HEK293T (cell line): ENCODE data around the gene HIVEP2.

Experiments
- CTCF ChIA-PET: fragments of 350-600 bp; formaldehyde crosslinking; extraction: SDS; loops from one replicate; lab custom pipeline; 2021; ENCODE audit warnings: antibody characterized with exemption, inconsistent platforms; lab: Yijun Ruan, JAX
- POLR2A ChIA-PET: fragments of 350-600 bp; formaldehyde crosslinking; extraction: SDS; loops from one replicate; lab custom pipeline; 2020; ENCODE audit warnings: antibody characterized with exemption, inconsistent platforms; lab: Yijun Ruan, JAX
- DNase-seq: peaks from one replicate; pipeline ENCODE4 v3.0.0; 2012; ENCODE audit warnings: mixed read lengths; ENCODE audit errors: extremely low spot score
- ARNT ChIP-seq: fragments of 450-650 bp; IDR thresholded peaks from 2 replicates; pipeline ENCODE4 v1.6.1; 2017; ENCODE audit warnings: mild to moderate bottlenecking
- BHLHE40 ChIP-seq: fragments of 450-650 bp; IDR thresholded peaks from 2 replicates; pipeline ENCODE4 v1.6.1; 2016; ENCODE audit warnings: mild to moderate bottlenecking, moderate library complexity, borderline replicate concordance
- CTBP1 ChIP-seq: fragments of 450-650 bp; IDR thresholded peaks from 2 replicates; pipeline ENCODE4 v1.6.1; 2016; ENCODE audit warnings: borderline replicate concordance
- ELF4 ChIP-seq: fragments of 450-650 bp; IDR thresholded peaks from 2 replicates; pipeline ENCODE4 v1.6.1; 2017; ENCODE audit warnings: antibody characterized with exemption
- FOXA1 ChIP-seq: fragments of 450-650 bp; IDR thresholded peaks from 2 replicates; pipeline ENCODE4 v1.6.1; 2016; ENCODE audit warnings: mild to moderate bottlenecking
- FOXK2 ChIP-seq: fragments of 450-650 bp; IDR thresholded peaks from 2 replicates; pipeline ENCODE4 v1.6.1; 2016; ENCODE audit warnings: mild to moderate bottlenecking
- FOXM1 ChIP-seq: fragments of 450-650 bp; IDR thresholded peaks from 2 replicates; pipeline ENCODE4 v1.6.1; 2017; ENCODE audit warnings: mild to moderate bottlenecking, borderline replicate concordance
- HDGF ChIP-seq: fragments of 450-650 bp; IDR thresholded peaks from 2 replicates; pipeline ENCODE4 v1.6.1; 2017; ENCODE audit warnings: antibody characterized with exemption, borderline replicate concordance
- L3MBTL2 ChIP-seq: fragments of 450-650 bp; conservative IDR thresholded peaks from 2 replicates; pipeline ENCODE4 v1.6.1; 2016; ENCODE audit warnings: mild to moderate bottlenecking
- LEF1 ChIP-seq: fragments of 450-650 bp; IDR thresholded peaks from 2 replicates; pipeline ENCODE4 v1.6.1; 2017; ENCODE audit warnings: mild to moderate bottlenecking, borderline replicate concordance
- NFRKB ChIP-seq: fragments of 450-650 bp; IDR thresholded peaks from 2 replicates; pipeline ENCODE4 v1.6.1; 2016; ENCODE audit warnings: mild to moderate bottlenecking, moderate library complexity
- SP1 ChIP-seq: fragments of 450-650 bp; IDR thresholded peaks from 2 replicates; pipeline ENCODE4 v1.6.1; 2017
- SUZ12 ChIP-seq: fragments of 450-650 bp; IDR thresholded peaks from 2 replicates; pipeline ENCODE4 v1.6.1; 2016; ENCODE audit warnings: mild to moderate bottlenecking
- TARDBP ChIP-seq: fragments of 450-650 bp; IDR thresholded peaks from 2 replicates; pipeline ENCODE4 v1.6.1; 2016
- ZNF384 ChIP-seq: fragments of 450-650 bp; IDR thresholded peaks from 2 replicates; pipeline ENCODE4 v1.6.1; 2016
- TF ChIP-seq, protein P1 (sequence below): fragments of 450-650 bp; IDR thresholded peaks from 2 replicates; pipeline ENCODE4 v1.6.1; 2016

HIVEP2 gene

DNA sequence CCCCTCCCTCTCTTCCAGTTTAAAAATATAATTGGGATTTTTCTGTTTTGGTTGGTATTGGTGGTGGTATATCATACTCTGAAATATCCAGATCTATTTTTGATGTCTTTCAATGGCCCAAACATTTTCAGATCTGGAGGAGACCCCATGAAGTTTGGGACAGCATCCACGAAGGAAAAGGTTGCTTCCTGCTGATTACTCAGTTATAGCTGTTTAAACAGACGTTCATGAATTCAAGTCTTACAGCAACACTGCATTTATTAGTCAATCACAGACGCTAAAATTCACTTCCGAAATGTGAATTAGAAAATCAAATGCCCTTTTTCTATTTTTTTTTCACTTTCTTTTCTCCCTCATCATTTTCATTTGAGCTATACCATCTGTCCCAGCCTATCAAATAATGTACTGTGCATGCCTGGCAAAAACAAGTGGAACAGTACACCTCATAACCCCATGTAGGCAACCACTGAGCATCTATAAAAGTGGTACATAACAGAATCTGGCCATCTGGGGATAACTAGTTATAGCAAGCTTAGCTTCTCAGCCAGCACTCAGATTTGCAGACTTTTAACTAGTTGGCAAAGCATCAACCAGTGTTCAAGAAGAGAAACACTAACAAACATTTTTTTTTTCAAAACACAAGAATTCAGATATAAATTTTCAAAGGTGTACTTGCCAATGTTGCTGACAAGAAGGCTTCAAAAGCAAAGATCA lies 124.5 kb downstream of the HIVEP2 start:
- CTCF ChIA-PET = no interaction called here
- POLR2A ChIA-PET = no interaction called here
- TF ChIP-seq FOXM1 = no peak
- TF ChIP-seq CTBP1 = no peak
- TF ChIP-seq HDGF = no peak
- DNase-seq = no peak

DNA sequence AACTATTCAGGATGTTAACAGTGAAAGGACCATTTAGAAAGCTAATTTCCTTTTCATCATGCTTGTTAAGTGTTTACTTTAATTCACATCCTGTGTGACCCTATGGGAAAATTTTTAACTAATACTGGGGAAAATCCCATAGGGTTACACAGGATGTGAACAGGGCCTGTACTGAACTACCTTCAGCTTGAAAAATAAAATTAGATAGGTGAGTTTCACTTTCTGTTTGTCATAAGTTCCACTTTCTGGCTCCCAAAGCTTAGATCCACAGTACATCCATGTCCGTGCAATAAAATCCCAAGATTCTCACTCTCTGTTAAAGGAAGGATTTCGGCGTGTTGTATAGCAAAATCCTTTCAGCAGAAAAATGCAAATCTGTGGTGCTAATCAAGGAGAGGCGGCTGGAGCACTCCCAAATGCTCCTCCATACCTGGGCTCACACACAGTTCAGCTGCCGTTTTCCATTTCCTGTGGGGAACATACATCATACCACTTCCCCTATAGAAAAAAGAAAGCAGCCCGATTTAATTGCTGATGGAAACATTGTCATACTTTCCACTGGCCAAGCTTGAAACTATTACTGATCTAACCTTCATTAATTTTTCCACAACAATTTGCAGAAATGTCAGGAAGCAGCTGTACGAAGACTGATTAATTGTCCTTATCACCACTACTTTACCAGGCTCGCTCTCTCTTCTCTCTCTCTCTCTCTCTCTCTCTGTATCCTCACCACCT lies 125.2 kb downstream of the HIVEP2 start:
- ChIA-PET CTCF (no interaction called here), POLR2A (interaction anchor here (0.6 kb wide), 1 partner anchor 29 kb away, joined by 3 read pairs; no protein-coding TSS in a partner anchor)
- TF ChIP-seq CTBP1 = no peak
- TF ChIP-seq ELF4 = no peak
- no peak for TF ChIP-seq L3MBTL2
- TF ChIP-seq, protein P1, sequence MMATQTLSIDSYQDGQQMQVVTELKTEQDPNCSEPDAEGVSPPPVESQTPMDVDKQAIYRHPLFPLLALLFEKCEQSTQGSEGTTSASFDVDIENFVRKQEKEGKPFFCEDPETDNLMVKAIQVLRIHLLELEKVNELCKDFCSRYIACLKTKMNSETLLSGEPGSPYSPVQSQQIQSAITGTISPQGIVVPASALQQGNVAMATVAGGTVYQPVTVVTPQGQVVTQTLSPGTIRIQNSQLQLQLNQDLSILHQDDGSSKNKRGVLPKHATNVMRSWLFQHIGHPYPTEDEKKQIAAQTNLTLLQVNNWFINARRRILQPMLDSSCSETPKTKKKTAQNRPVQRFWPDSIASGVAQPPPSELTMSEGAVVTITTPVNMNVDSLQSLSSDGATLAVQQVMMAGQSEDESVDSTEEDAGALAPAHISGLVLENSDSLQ = no peak
- TF ChIP-seq FOXK2 = no peak
- TF ChIP-seq ARNT = no peak
- no peak for TF ChIP-seq SP1
- no peak for TF ChIP-seq NFRKB
- TF ChIP-seq BHLHE40 = no peak
- TF ChIP-seq ZNF384 = no peak
- TF ChIP-seq SUZ12 = no peak
- TF ChIP-seq TARDBP = no peak
- TF ChIP-seq HDGF = no peak
- TF ChIP-seq FOXM1 = no peak
- no peak for TF ChIP-seq FOXA1
- TF ChIP-seq LEF1 = no peak
- DNase-seq = no peak

DNA sequence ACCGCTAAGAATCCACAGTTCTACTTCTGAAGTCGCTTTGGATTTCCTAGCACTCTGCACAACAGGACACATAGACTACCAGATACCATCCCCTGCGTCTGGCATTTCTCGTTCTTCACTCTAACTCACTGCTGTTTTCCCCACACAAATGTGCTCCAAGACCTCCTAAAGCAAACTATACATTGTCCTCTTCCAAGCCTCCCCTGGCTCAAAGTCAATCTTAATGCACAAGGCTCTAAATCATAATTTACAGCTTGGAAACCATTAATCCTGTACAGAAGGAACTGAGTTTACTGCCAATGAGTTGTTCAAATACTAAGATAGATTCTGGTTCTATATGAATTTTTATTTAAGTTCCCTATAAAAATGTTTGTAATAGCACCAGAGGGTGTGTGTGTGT lies 128.5 kb downstream of the HIVEP2 start:
- POLR2A ChIA-PET = no interaction called here

DNA sequence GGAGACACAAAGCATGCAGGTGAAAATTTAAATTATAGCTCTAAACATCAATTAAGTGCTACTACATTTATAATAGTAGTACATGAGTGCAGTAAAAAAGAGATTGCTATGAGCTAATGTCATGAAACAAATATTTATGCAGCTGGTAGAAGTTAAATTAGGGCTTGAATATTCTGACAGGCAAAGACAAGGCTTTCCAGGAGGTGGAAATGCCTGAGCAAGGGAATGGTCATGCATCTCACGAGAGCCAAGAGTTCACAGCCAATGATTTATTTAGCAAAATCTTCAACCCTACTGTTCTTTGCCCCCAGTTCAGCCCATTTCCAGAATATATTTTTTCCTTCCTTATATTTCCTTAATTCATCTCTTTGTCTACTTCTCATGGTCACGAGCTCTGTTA lies 128.9 kb downstream of the HIVEP2 start:
- ChIA-PET POLR2A (no interaction called here), CTCF (interaction anchor here (0.7 kb wide), 1 partner anchor 460 kb away, joined by 3 read pairs; no protein-coding TSS in a partner anchor)
- TF ChIP-seq SP1 = no peak
- no peak for DNase-seq

More for the DNA sequence above, 128.5 kb downstream of the HIVEP2 start:
- TF ChIP-seq BHLHE40 (no peak), ARNT (no peak), ELF4 (no peak), LEF1 (no peak), SUZ12 (no peak), HDGF (no peak), L3MBTL2 (no peak), FOXM1 (no peak), NFRKB (no peak), SP1 (no peak), CTBP1 (no peak), FOXA1 (no peak), TARDBP (no peak), ZNF384 (no peak)
- TF ChIP-seq, protein P1 = no peak
- CTCF ChIA-PET = interaction anchor here (0.6 to 0.7 kb wide), 2 partner anchors 460 to 1210 kb away, joined by 3 read pairs; no protein-coding TSS in a partner anchor
- DNase-seq = no peak

DNA sequence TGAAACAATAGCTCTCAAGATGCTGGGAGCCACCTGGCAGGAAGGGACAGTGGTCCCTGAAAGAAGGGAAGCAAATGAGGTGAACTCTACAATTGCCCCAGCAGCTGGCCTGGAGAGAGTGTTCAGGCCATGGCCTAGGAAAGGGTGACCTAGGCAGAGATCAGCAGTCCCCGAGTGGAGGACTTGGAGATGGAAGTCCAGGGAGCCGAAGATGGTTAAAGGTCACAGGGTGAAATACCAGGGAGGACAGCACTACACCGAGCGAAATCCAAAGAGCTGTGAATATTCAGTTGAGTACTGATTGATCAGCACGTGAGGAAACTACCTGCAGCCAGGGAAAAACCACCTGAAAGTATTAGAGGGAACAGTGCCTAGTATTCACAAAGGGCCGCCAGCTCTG lies 133.1 kb downstream of the HIVEP2 start:
- ChIA-PET CTCF (no interaction called here), POLR2A (no interaction called here)
- TF ChIP-seq NFRKB (no peak), FOXM1 (no peak), FOXK2 (no peak), CTBP1 (no peak), LEF1 (no peak), BHLHE40 (no peak), HDGF (no peak), SP1 (no peak), FOXA1 (no peak), ELF4 (no peak), TARDBP (no peak), ZNF384 (no peak), ARNT (no peak), L3MBTL2 (no peak), SUZ12 (no peak)
- TF ChIP-seq, protein P1 = no peak
- no peak for DNase-seq

DNA sequence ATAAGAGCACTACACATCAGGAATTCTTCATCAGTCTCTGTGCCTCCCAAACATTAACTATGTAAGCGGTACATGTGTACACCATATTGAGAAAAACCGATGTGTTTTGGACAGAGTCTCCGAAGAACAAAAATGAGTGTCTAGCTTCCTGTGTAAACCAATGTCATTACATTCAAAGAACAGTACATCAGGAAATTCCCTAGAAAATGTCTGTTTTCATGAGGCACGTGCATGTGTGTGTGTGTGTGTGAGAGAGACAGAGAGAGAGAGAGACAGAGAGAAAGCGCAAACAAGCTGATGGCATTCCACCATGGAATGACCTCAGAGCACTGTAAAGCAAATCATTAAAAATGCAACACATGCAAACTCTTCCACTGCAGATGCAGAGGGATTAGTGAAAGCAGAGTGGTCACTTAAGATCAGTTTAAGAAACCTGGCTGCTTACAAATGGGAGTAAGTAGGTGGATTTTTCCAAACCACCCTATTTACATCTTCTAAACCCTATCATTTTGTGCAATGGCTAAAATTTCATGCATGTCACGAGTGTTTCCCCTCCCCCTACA lies 133.9 kb downstream of the HIVEP2 start:
- POLR2A ChIA-PET = no interaction called here
- DNase-seq = no peak
- CTCF ChIA-PET = no interaction called here
- no peak for TF ChIP-seq SP1
- TF ChIP-seq CTBP1 = no peak
- TF ChIP-seq ELF4 = no peak
- no peak for TF ChIP-seq FOXM1
- TF ChIP-seq ZNF384 = no peak
- no peak for TF ChIP-seq ARNT
- TF ChIP-seq L3MBTL2 = no peak
- TF ChIP-seq TARDBP = no peak
- TF ChIP-seq BHLHE40 = no peak
- no peak for TF ChIP-seq HDGF
- no peak for TF ChIP-seq NFRKB
